Mucosa of stomach (tissue), 1 donor: ENCODE results near the gene SYDE2.
"Not testable (repeated sequence)": the region's sequence is repeated elsewhere in the genome, so short reads cannot be mapped to it uniquely, and the experiment has no call there.

Source experiments
- H3K27me3 ChIP-seq: one replicate; pipeline ENCODE4 v1.7.0; 2013; ENCODE audit warnings: mild to moderate bottlenecking, low read length; ENCODE audit not compliant: control insufficient read depth, insufficient read depth
- H3K36me3 ChIP-seq: one replicate; pipeline ENCODE4 v1.7.0; 2013; ENCODE audit warnings: low read length; ENCODE audit not compliant: control insufficient read depth, insufficient read depth
- H3K4me1 ChIP-seq: one replicate; pipeline ENCODE4 v1.7.0; 2013; ENCODE audit warnings: mild to moderate bottlenecking, low read length; ENCODE audit not compliant: control insufficient read depth, insufficient read depth
- H3K4me3 ChIP-seq: one replicate; pipeline ENCODE4 v1.7.0; 2013; ENCODE audit warnings: low read length
- H3K9ac ChIP-seq: one replicate; pipeline ENCODE4 v1.7.0; 2013; ENCODE audit warnings: mild to moderate bottlenecking, low read length, moderate library complexity
- H3K9me3 ChIP-seq: one replicate; pipeline ENCODE4 v1.7.0; 2013; ENCODE audit warnings: mild to moderate bottlenecking, low read length, moderate library complexity; ENCODE audit not compliant: control insufficient read depth
- donor health status: Pancreatic carcinoma.

The SYDE2 gene

GRCh38 chr1:85151446-85151845 is 49.4 kb downstream of the SYDE2 start:
- Histone ChIP-seq H3K27me3 (no peaks in the 10 kb centered on the region), H3K36me3 (no peaks in the 10 kb centered on the region), H3K4me1 (no peaks in the 10 kb centered on the region), H3K9me3 (no peaks in the 10 kb centered on the region), H3K4me3 (no peak overlapping the region), H3K9ac (no peak overlapping the region)

GRCh38 chr1:85149805-85150204 is 51.0 kb downstream of the SYDE2 start:
- Histone ChIP-seq H3K4me1 (no peaks in the 10 kb centered on the region), H3K4me3 (no peak overlapping the region), H3K9ac (no peak overlapping the region), H3K27me3 (no peaks in the 10 kb centered on the region), H3K9me3 (no peaks in the 10 kb centered on the region), H3K36me3 (no peaks in the 10 kb centered on the region)

- Histone ChIP-seq H3K27me3 (no peaks in the 10 kb centered on the region), H3K36me3 (no peaks in the 10 kb centered on the region), H3K4me1 (no peaks in the 10 kb centered on the region), H3K4me3 (no peak overlapping the region), H3K9ac (no peak overlapping the region), H3K9me3 (no peaks in the 10 kb centered on the region)
Measured at GRCh38 chr1:85148524-85149250, 52.1 kb downstream of the SYDE2 start.

- Histone ChIP-seq H3K9ac (no peak overlapping the region), H3K9me3 (no peaks in the 10 kb centered on the region), H3K36me3 (no peaks in the 10 kb centered on the region), H3K27me3 (no peaks in the 10 kb centered on the region), H3K4me1 (no peaks in the 10 kb centered on the region), H3K4me3 (no peak overlapping the region)
Measured at GRCh38 chr1:85146972-85147359, 53.9 kb downstream of the SYDE2 start.

- not testable (repeated sequence) for H3K27me3 ChIP-seq, H3K9ac ChIP-seq, H3K36me3 ChIP-seq, H3K9me3 ChIP-seq, H3K4me3 ChIP-seq, H3K4me1 ChIP-seq
Measured at GRCh38 chr1:85146298-85146971, 54.4 kb downstream of the SYDE2 start.

GRCh38 chr1:85144351-85144750 is 56.5 kb downstream of the SYDE2 start:
- Histone ChIP-seq H3K9me3 (no peaks in the 10 kb centered on the region), H3K36me3 (no peaks in the 10 kb centered on the region), H3K9ac (no peak overlapping the region), H3K4me1 (no peaks in the 10 kb centered on the region), H3K27me3 (no peaks in the 10 kb centered on the region), H3K4me3 (no peak overlapping the region)

- no peaks in the 10 kb centered on the region for H3K27me3 ChIP-seq
- no peaks in the 10 kb centered on the region for H3K36me3 ChIP-seq
- no peaks in the 10 kb centered on the region for H3K9me3 ChIP-seq
- H3K4me1 ChIP-seq, result peaks cover 3% of the 10 kb centered on the region
- H3K9ac ChIP-seq, result no peak overlapping the region
- no peak overlapping the region for H3K4me3 ChIP-seq
Measured at GRCh38 chr1:85142753-85143152, 58.1 kb downstream of the SYDE2 start.

- H3K36me3 ChIP-seq, H3K9me3 ChIP-seq, H3K4me1 ChIP-seq, H3K27me3 ChIP-seq, H3K4me3 ChIP-seq, H3K9ac ChIP-seq: not testable (repeated sequence)
Measured at GRCh38 chr1:85138439-85138838, 62.4 kb downstream of the SYDE2 start.

GRCh38 chr1:85137660-85138059 is 63.2 kb downstream of the SYDE2 start:
- Histone ChIP-seq H3K9me3 (no peaks in the 10 kb centered on the region), H3K4me3 (no peak overlapping the region), H3K9ac (no peak overlapping the region), H3K36me3 (no peaks in the 10 kb centered on the region), H3K27me3 (no peaks in the 10 kb centered on the region), H3K4me1 (peaks cover 5% of the 10 kb centered on the region)

- Histone ChIP-seq H3K9ac (no peak overlapping the region), H3K4me1 (peaks cover 5% of the 10 kb centered on the region), H3K36me3 (no peaks in the 10 kb centered on the region)
Measured at GRCh38 chr1:85135392-85135798, 65.4 kb downstream of the SYDE2 start.

GRCh38 chr1:85134583-85135391 is 66.0 kb downstream of the SYDE2 start:
- no peaks in the 10 kb centered on the region for H3K9me3 ChIP-seq
- H3K36me3 ChIP-seq, result no peaks in the 10 kb centered on the region
- no peak overlapping the region for H3K4me3 ChIP-seq
- no peaks in the 10 kb centered on the region for H3K27me3 ChIP-seq
- H3K4me1 ChIP-seq, result peaks cover 5% of the 10 kb centered on the region
- H3K9ac ChIP-seq, result no peak overlapping the region

More at GRCh38 chr1:85135392-85135798, 65.4 kb downstream of the SYDE2 start:
- no peaks in the 10 kb centered on the region for H3K9me3 ChIP-seq
- H3K4me3 ChIP-seq, result no peak overlapping the region
- H3K27me3 ChIP-seq, result no peaks in the 10 kb centered on the region

GRCh38 chr1:85133565-85134159 is 67.2 kb downstream of the SYDE2 start:
- Histone ChIP-seq H3K9me3 (no peaks in the 10 kb centered on the region), H3K36me3 (no peaks in the 10 kb centered on the region), H3K4me3 (no peak overlapping the region), H3K9ac (no peak overlapping the region), H3K27me3 (no peaks in the 10 kb centered on the region), H3K4me1 (peaks cover 5% of the 10 kb centered on the region)
